MM.1S (cell line): ENCODE results near the gene NUP50.

ENCODE experiments used
- DNase-seq: peaks from one replicate; pipeline ENCODE4 v3.0.0-alpha.2; 2015
- H2AFZ ChIP-seq: fragments of 300-600 bp; sonication (generic); 2 replicates; pipeline ENCODE4 v1.6.0; 2016; ENCODE audit warnings: antibody characterized with exemption, low read length
- H3F3A ChIP-seq: fragments of 300-600 bp; sonication (generic); 2 replicates; pipeline ENCODE4 v1.6.1; 2016; ENCODE audit warnings: mild to moderate bottlenecking, antibody characterized with exemption, low read length, moderate library complexity, mixed read lengths; ENCODE audit not compliant: insufficient read depth
- H3K27ac ChIP-seq: fragments of 300-600 bp; sonication (generic); 2 replicates; pipeline ENCODE4 v1.5.1; 2016; ENCODE audit warnings: mild to moderate bottlenecking, low read length
- H3K27me3 ChIP-seq: fragments of 300-600 bp; sonication (generic); replicated peaks from 2 replicates; pipeline ENCODE4 v1.6.0; 2016; ENCODE audit warnings: low read length; ENCODE audit not compliant: insufficient read depth
- H3K36me3 ChIP-seq: fragments of 300-600 bp; sonication (generic); replicated peaks from 2 replicates; pipeline ENCODE4 v1.6.1; 2016; ENCODE audit warnings: mild to moderate bottlenecking, low read length, mixed read lengths; ENCODE audit not compliant: insufficient read depth
- H3K4me1 ChIP-seq: fragments of 300-600 bp; sonication (generic); 2 replicates; pipeline ENCODE4 v1.6.1; 2016; ENCODE audit warnings: low read length, mixed read lengths
- H3K4me2 ChIP-seq: fragments of 300-600 bp; sonication (generic); 2 replicates; pipeline ENCODE4 v1.6.0; 2016; ENCODE audit warnings: low read depth, low read length
- H3K4me3 ChIP-seq: fragments of 300-600 bp; sonication (generic); 2 replicates; pipeline ENCODE4 v1.5.1; 2016; ENCODE audit warnings: low read length, mixed read lengths
- H3K79me2 ChIP-seq: fragments of 300-600 bp; sonication (generic); 2 replicates; pipeline ENCODE4 v1.6.1; 2016; ENCODE audit warnings: mixed run types, low read length, mixed read lengths
- H3K9ac ChIP-seq: fragments of 300-600 bp; sonication (generic); 2 replicates; pipeline ENCODE4 v1.6.1; 2016; ENCODE audit warnings: low read length, mixed read lengths
- H3K9me2 ChIP-seq: fragments of 300-600 bp; sonication (generic); replicated peaks from 2 replicates; pipeline ENCODE4 v1.6.1; 2016; ENCODE audit warnings: mild to moderate bottlenecking, low read length, mixed read lengths; ENCODE audit not compliant: insufficient read depth
- H3K9me3 ChIP-seq: fragments of 300-600 bp; sonication (generic); replicated peaks from 2 replicates; pipeline ENCODE4 v1.6.1; 2016; ENCODE audit warnings: mild to moderate bottlenecking, low read length, mixed read lengths; ENCODE audit not compliant: insufficient read depth
- H4K20me1 ChIP-seq: fragments of 300-600 bp; sonication (generic); 2 replicates; pipeline ENCODE4 v1.6.1; 2016; ENCODE audit warnings: mild to moderate bottlenecking, low read length, moderate library complexity, mixed read lengths; ENCODE audit not compliant: insufficient read depth
- EZH2 ChIP-seq: fragments of 300-600 bp; sonication (generic); optimal IDR thresholded peaks from 2 replicates; pipeline ENCODE3; 2017; ENCODE audit warnings: low read depth, mild to moderate bottlenecking, antibody characterized with exemption, low read length, mixed read lengths
- EZH2phosphoT487 ChIP-seq: fragments of 300-600 bp; sonication (generic); IDR thresholded peaks from 2 replicates; pipeline ENCODE4 v1.6.1; 2018; ENCODE audit warnings: antibody characterized with exemption, low read length
- TF ChIP-seq, protein P1 (sequence below): fragments of 300-600 bp; sonication (generic); IDR thresholded peaks from 2 replicates; pipeline ENCODE4 v1.5.1; 2016; ENCODE audit warnings: antibody characterized with exemption, low read length, mixed read lengths

NUP50 gene

DNA sequence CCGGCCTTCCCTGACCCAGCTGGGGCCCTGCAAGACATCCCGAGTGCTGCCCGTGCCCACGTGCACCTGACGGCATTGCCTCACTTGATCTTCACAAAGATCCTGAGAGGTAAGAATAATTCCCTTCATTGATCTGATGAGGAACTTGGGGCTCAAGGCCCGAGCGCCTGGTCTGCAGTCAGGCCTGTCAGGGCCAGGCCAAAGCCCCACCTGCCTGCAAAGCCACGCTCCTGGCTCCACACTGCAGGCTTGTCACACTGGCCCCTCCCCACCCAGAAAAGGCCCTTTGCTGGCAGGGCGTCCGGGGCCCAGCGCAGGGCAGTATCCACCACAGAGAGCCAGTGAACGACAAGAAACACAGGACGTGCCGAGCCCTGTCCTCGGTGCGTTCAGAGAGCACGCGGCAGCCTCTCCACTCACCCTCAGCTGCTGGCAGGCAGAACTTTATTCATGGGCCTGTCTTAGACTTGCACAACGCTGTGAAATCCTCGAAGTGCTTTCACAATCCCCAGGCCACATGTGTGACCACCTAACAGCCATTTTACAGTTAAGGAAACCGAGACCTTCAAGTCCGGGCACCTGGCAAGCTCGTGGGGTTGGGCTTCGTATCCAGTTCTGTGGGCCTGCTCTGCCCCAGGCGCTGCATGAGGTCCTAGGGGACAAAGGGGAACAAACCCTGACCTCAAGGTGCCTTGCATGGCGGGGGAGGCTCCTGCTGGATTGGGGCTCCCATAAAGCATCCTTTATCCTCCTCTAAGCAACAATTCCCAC is 62.2 kb downstream of the NUP50 start:
- H3K9me3 ChIP-seq, result no peaks in the 10 kb centered on the region
- DNase-seq, result no peak
- no peaks in the 10 kb centered on the region for H3K36me3 ChIP-seq
- no peaks in the 10 kb centered on the region for H3K27me3 ChIP-seq
- H3K9ac ChIP-seq, result no peak overlapping the region
- H3K4me3 ChIP-seq, result no peak overlapping the region
- no peak overlapping the region for H3K27ac ChIP-seq
- peaks cover 94% of the 10 kb centered on the region for H3K79me2 ChIP-seq
- H3K4me2 ChIP-seq, result no peak overlapping the region
- H2AFZ ChIP-seq, result no peak overlapping the region
- no peaks in the 10 kb centered on the region for H3K4me1 ChIP-seq
- no peaks in the 10 kb centered on the region for H3K9me2 ChIP-seq
- H3F3A ChIP-seq, result no peaks in the 10 kb centered on the region
- TF ChIP-seq EZH2 (no peak), EZH2phosphoT487 (no peak)
- TF ChIP-seq, protein P1, sequence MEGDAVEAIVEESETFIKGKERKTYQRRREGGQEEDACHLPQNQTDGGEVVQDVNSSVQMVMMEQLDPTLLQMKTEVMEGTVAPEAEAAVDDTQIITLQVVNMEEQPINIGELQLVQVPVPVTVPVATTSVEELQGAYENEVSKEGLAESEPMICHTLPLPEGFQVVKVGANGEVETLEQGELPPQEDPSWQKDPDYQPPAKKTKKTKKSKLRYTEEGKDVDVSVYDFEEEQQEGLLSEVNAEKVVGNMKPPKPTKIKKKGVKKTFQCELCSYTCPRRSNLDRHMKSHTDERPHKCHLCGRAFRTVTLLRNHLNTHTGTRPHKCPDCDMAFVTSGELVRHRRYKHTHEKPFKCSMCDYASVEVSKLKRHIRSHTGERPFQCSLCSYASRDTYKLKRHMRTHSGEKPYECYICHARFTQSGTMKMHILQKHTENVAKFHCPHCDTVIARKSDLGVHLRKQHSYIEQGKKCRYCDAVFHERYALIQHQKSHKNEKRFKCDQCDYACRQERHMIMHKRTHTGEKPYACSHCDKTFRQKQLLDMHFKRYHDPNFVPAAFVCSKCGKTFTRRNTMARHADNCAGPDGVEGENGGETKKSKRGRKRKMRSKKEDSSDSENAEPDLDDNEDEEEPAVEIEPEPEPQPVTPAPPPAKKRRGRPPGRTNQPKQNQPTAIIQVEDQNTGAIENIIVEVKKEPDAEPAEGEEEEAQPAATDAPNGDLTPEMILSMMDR, result no peak
- H4K20me1 ChIP-seq, result peaks cover 11% of the 10 kb centered on the region

DNA sequence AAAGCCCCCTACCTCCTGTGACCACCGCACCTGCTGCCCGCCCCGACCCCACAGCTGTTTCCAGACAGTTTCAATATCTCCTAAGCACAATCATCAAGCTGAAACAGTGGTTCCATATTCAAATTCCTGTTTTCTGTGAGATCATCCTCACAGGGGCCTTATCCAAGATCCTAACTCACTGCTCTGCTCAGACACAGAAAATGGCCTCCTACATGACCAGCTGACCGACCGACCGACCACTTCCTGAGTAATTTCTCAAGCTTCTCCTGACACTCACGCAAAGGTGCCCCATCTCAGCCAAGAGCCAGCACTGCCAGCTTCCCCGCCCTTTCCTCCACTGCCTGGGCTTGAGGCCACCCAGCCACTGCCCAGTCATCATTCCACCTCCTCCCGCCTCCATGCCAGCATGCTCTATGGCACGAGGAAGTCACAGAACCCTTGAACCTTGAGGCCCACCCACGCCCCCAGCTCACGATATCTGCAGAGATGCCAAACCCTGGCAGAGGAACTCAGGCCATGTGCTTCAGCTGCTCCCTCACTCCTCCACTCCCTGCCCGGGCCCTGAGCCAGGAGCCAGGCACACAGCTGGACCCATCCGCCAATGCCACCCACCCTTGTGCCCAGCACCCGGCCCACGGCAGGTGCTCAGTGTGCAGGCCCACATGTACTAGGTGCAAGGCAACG is 62.9 kb downstream of the NUP50 start:
- Histone ChIP-seq H3K4me1 (no peaks in the 10 kb centered on the region), H2AFZ (no peak overlapping the region), H4K20me1 (peaks cover 11% of the 10 kb centered on the region), H3K27ac (no peak overlapping the region), H3K79me2 (peaks cover 93% of the 10 kb centered on the region), H3K4me3 (no peak overlapping the region), H3K4me2 (no peak overlapping the region), H3F3A (no peaks in the 10 kb centered on the region), H3K36me3 (no peaks in the 10 kb centered on the region), H3K9me2 (no peaks in the 10 kb centered on the region), H3K9ac (no peak overlapping the region), H3K9me3 (no peaks in the 10 kb centered on the region), H3K27me3 (no peaks in the 10 kb centered on the region)
- no peak for DNase-seq
- no peak for TF ChIP-seq EZH2phosphoT487
- no peak for TF ChIP-seq EZH2
- TF ChIP-seq, protein P1, result no peak

DNA sequence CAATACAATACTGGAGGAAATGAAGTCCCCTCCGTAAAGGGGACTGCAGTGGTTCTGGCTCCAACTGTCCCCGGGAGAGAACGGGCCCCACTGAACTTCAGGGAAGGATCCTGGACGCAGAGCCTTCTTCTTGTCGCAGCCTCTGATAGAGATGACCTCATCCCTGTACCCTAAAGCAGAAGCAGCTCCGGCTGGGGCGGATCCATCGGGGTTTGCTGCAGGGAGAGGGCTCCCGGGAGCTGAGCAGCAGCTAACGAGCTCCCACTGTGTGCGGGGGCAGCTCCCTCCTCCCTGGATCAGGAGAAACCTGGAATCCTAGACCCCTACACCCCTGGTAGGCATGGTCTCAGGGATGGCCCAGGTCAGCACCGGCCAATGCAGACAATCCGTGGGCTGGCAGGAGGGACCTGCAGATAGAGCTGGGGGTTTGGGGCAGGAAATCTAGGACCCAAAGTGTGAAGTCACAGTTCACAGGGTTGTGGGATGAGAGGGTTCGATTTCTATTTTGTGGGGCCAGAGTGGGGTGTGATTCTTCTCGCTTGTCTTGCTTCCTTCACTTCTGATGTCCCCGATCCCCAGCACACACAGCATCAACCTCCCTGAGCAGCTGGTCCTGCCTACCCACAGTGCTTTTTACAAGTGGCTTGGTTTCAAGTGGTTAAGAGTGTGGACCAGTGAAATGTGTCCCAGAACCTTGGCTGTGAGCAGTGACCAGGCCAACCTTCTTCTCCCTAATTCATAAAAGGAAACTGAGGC is 64.1 kb downstream of the NUP50 start:
- Histone ChIP-seq H3K4me2 (no peak overlapping the region), H3K9ac (no peak overlapping the region), H3K4me3 (no peak overlapping the region), H3K4me1 (no peaks in the 10 kb centered on the region), H3K27ac (no peak overlapping the region), H3F3A (no peaks in the 10 kb centered on the region), H4K20me1 (peaks cover 7% of the 10 kb centered on the region; the same call in 1 of the 2 replicates), H3K36me3 (no peaks in the 10 kb centered on the region), H3K9me2 (no peaks in the 10 kb centered on the region), H2AFZ (no peak overlapping the region), H3K9me3 (no peaks in the 10 kb centered on the region), H3K79me2 (peaks cover 92% of the 10 kb centered on the region), H3K27me3 (no peaks in the 10 kb centered on the region)
- TF ChIP-seq EZH2phosphoT487, result no peak
- TF ChIP-seq, protein P1, result no peak
- no peak for TF ChIP-seq EZH2
- no peak for DNase-seq
